ENCODE data around the gene EFS. TPM values are rescaled to one million over a fixed set of nuclear protein-coding genes. Genes with fewer than 3 reads are reported as not detected.

EFS gene
- total RNA-seq, 1 donor from 2014 or later = 15.2 TPM

DNA sequence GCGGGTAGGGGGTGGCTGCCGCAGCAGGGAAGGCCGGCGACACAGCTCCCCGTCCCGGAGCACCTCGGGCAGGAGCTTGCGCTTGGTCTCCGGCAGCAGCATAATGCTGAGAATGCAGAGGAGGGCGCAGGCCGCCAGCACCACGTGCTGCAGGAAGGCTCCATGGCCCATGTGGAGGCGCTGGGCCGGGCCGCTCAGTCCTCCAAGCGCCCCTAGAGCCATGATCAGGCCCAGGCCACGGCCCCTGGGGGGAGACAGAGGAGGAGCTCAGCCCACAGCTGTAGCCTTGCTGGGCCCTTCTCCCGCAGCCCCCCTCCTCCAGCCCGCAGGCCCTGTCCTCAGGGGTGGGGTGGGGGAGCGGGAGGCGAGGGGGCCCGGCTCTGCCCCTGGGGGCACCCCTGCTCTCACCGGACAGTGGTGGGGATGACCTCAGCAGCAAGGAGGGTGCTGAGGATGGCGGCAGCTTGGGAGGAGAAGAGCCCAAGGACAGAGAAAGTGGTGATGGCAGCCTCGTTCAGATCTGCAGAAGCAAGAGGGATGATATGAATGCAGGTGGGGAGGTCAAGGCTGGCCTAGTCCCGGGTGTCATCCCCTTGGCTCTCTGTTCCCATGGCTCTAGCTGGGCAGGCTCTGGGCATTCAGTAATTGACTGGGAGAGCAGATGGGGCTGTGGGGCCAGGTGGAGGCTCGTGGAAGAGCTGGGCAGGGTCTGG is 18.1 kb downstream of the EFS start:
- TF ChIP-seq, protein P1, sequence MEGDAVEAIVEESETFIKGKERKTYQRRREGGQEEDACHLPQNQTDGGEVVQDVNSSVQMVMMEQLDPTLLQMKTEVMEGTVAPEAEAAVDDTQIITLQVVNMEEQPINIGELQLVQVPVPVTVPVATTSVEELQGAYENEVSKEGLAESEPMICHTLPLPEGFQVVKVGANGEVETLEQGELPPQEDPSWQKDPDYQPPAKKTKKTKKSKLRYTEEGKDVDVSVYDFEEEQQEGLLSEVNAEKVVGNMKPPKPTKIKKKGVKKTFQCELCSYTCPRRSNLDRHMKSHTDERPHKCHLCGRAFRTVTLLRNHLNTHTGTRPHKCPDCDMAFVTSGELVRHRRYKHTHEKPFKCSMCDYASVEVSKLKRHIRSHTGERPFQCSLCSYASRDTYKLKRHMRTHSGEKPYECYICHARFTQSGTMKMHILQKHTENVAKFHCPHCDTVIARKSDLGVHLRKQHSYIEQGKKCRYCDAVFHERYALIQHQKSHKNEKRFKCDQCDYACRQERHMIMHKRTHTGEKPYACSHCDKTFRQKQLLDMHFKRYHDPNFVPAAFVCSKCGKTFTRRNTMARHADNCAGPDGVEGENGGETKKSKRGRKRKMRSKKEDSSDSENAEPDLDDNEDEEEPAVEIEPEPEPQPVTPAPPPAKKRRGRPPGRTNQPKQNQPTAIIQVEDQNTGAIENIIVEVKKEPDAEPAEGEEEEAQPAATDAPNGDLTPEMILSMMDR (conservative IDR thresholded peaks at IDR 0.05; ENCODE audit: low read depth, low read length) = no peak
- no peak overlapping the region for H3K4me3 ChIP-seq (ENCODE audit: low read depth, low read length)
- DNase-seq (ENCODE audit: low read depth) = no peak

DNA sequence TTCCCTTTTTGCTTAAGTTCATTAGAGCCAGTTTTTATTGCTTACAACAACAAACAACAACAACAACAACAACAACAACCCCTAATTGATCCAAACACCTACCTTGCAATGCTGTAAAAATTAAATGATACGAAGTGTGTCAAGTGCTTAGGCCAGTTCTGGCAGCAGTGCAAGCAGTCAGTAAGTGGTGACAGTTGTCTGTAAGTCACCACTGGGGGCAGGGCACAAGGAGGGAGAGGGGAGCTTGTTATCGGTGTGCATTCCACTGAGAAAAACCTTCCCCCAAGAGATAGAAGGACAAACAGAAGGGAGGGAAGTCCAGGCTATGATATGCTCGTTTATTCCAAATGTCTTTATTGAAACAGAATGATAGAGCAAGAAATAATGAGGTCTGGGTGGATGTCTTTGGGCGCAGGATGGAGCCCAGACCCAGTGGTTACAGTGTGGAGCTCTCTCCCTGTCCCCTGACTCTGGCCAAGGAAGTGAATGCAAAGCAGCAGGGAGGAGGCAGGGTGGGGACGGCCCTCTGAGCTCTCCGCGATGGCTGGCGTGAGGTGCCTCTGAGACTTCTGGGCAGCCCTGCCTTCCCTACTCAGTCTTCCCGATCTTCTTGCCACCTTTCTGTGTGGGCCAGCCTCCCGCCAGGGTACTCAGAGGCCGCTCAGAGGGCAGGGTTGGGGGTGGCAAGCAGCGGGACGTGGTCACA is 18.8 kb downstream of the EFS start:
- TF ChIP-seq, protein P1 (conservative IDR thresholded peaks at IDR 0.05; ENCODE audit: low read depth, low read length) = no peak
- DNase-seq (ENCODE audit: low read depth) = no peak
- H3K4me3 ChIP-seq (ENCODE audit: low read depth, low read length) = no peak overlapping the region

GRCh38 chr14:23344481-23344880 is 20.5 kb downstream of the EFS start:
- no peak for DNase-seq (ENCODE audit: low read depth)
- H3K4me3 ChIP-seq (ENCODE audit: low read depth, low read length) = no peak overlapping the region
- TF ChIP-seq, protein P1 (conservative IDR thresholded peaks at IDR 0.05; ENCODE audit: low read depth, low read length) = peak; percentile 15

GRCh38 chr14:23339506-23340268 is 25.3 kb downstream of the EFS start:
- no peak overlapping the region for H3K4me3 ChIP-seq (ENCODE audit: low read depth, low read length)
- no peak for DNase-seq (ENCODE audit: low read depth)
- TF ChIP-seq, protein P1 (conservative IDR thresholded peaks at IDR 0.05; ENCODE audit: low read depth, low read length) = no peak

DNA sequence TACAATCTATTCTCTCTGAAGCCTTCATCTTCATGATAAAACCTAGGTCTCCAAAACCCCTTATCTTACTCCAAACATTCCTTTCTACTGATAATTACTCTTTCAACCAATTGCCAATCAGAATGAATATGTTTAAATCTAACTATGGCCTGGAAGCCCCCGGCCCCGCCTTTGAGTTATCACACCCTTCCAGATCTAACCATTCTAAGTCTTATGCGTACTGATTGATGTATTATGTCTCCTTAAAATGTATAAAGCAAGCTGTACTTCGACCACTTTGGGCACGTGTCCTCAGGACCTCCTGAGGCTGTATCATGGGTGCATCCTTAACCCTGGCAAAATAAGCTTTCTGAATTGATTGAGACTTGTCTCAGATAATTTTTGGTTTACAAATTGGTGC is 29.3 kb downstream of the EFS start:
- no peak for DNase-seq (ENCODE audit: low read depth)
- H3K4me3 ChIP-seq (ENCODE audit: low read depth, low read length) = no peak overlapping the region
- TF ChIP-seq, protein P1 (conservative IDR thresholded peaks at IDR 0.05; ENCODE audit: low read depth, low read length) = no peak

DNA sequence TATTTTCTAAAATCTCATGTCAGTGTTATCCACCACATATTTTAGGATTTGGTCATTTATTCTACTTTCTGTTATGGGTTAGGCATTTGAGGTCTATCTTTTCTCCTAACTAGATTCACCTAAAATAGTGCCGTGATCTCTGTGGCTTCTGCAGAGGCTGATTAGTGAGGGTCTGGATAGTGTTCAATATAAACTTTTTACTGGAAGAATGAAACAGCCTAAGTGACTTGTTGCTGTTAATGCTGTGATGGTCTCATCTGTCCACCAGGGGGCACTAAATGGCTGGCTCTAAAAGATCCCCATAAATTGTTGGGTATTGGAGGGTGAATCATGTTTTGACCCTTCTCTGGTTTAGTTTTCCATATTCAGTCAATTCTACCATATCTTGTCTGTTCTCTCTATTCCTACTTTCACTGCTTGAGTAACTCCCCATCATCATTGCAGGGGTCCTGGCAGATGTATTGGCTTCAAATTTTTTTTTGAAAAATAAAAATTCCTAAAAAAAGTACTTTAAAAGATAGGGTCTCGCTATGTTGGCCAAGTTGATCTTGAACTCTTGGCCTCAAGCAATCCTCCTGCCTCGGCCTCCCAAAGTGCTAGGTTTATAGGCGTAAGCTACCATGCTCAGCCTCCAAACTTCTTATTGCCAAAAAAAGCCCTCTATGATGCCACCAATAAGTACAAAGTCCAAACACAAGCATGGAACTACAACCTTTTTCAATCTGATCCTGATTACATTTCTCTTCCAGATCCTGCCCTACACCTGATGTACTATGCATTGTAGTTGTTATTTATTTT is 36.8 kb downstream of the EFS start:
- TF ChIP-seq, protein P1 (conservative IDR thresholded peaks at IDR 0.05; ENCODE audit: low read depth, low read length) = peak; percentile 94
- peak; percentile 46 for DNase-seq (ENCODE audit: low read depth)
- no peak overlapping the region for H3K4me3 ChIP-seq (ENCODE audit: low read depth, low read length)

Measured in epithelial cell of proximal tubule (primary cell).